HPDE6-E6E7 (cell line): ENCODE measurements around the gene D2HGDH.
"Not testable (repeated sequence)": the region's sequence is repeated elsewhere in the genome, so short reads cannot be mapped to it uniquely, and the experiment has no call there.

Source experiments
- DNase-seq: peaks from one replicate; pipeline ENCODE4 v3.0.0; 2011; ENCODE audit warnings: missing footprints; ENCODE audit errors: extremely low spot score

Gene D2HGDH

GRCh38 chr2:241768850-241769249 lies 34.4 kb downstream of the D2HGDH start:
- no peak for DNase-seq

GRCh38 chr2:241769819-241770184 lies 35.4 kb downstream of the D2HGDH start:
- no peak for DNase-seq

GRCh38 chr2:241770185-241770935 lies 35.9 kb downstream of the D2HGDH start:
- no peak for DNase-seq

- no peak for DNase-seq
Observed at GRCh38 chr2:241770936-241771285, 36.5 kb downstream of the D2HGDH start.

GRCh38 chr2:241771286-241772062 lies 37.0 kb downstream of the D2HGDH start:
- DNase-seq = no peak

- DNase-seq = no peak
Observed at GRCh38 chr2:241772063-241772499, 37.7 kb downstream of the D2HGDH start.

- DNase-seq = no peak
Observed at GRCh38 chr2:241773511-241774418, 39.3 kb downstream of the D2HGDH start.

GRCh38 chr2:241774419-241775222 lies 40.2 kb downstream of the D2HGDH start:
- peak; percentile 59 for DNase-seq

- no peak for DNase-seq
Observed at GRCh38 chr2:241775223-241776177, 41.1 kb downstream of the D2HGDH start.

- no peak for DNase-seq
Observed at GRCh38 chr2:241776336-241777169, 42.1 kb downstream of the D2HGDH start, which contains the start of gene GAL3ST2. Gene GAL3ST2, plus strand, starts transcription at chr2:241776822. Its CDS starts 134 bp downstream, at chr2:241776956.

GRCh38 chr2:241777170-241777685 lies 42.8 kb downstream of the D2HGDH start:
- DNase-seq = no peak

- DNase-seq = no peak
Observed at GRCh38 chr2:241777686-241778627, 43.5 kb downstream of the D2HGDH start.

- no peak for DNase-seq
Observed at GRCh38 chr2:241780939-241781569, 46.6 kb downstream of the D2HGDH start.

GRCh38 chr2:241782053-241782452 lies 47.6 kb downstream of the D2HGDH start:
- not testable (repeated sequence) for DNase-seq

- DNase-seq = no peak
Observed at GRCh38 chr2:241788135-241788534, 53.7 kb downstream of the D2HGDH start.

GRCh38 chr2:241788572-241788971 lies 54.1 kb downstream of the D2HGDH start:
- no peak for DNase-seq

- not testable (repeated sequence) for DNase-seq
Observed at GRCh38 chr2:241791385-241791784, 57.0 kb downstream of the D2HGDH start.
